K562 (cell line): ENCODE data around the gene NHLRC2. TPM values are rescaled to one million over a fixed set of nuclear protein-coding genes. Genes with fewer than 3 reads are reported as not detected.

Experiments
- ATAC-seq: fragments of 200-7000 bp; cut with Tn5 transposase; 3 replicates; pipeline ENCODE4 v1.9.1; 2020; ENCODE audit warnings: moderate library complexity
- BruUV-seq: library from RNA; stranded (reverse); fragments of 400-500 nt; replicated peaks from 2 replicates; lab custom pipeline; 2021; lab: Mats Ljungman, UMichigan
- CTCF ChIA-PET: fragments of 300-600 bp; formaldehyde crosslinking; extraction: SDS; loops from one replicate; lab custom pipeline; 2021; ENCODE audit warnings: low intra/inter-chr PET ratio; lab: Yijun Ruan, JAX
- POLR2A ChIA-PET: fragments of 300-600, 350-650 bp; sonication (Branson Sonifier 250); formaldehyde crosslinking; extraction: SDS; loops from one replicate; lab custom pipeline; 2021; ENCODE audit warnings: antibody characterized with exemption, inconsistent platforms; lab: Yijun Ruan, JAX
- DNase-seq, 4 experiments: peaks; one replicate each; pipeline versions ENCODE4 v3.0.0 to v3.0.0-alpha.2; 2011 to 2018; ENCODE audit warnings: low spot score in 3 of 4, mixed read lengths in 3 of 4; ENCODE audit errors: extremely low read depth in 1 of 4
- FAIRE-seq: peaks from 2 replicates; lab custom pipeline; 2011; peaks lifted over from hg19 to GRCh38; lab: Jason Lieb, UNC
- H2AFZ ChIP-seq: 2 replicates; pipeline ENCODE4 v1.6.0; 2011; ENCODE audit warnings: low read depth, low read length, control low read depth, inconsistent platforms
- H3K27ac ChIP-seq: fragments of 200-600 bp; 3 replicates; pipeline ENCODE4 v1.8.0; 2011; ENCODE audit warnings: low read depth, mild to moderate bottlenecking, control low read depth, inconsistent platforms, low read length, moderate library complexity, mixed read lengths; ENCODE audit errors: extremely low read depth
- H3K27me3 ChIP-seq, 2 experiments: fragments of 300-600 bp in 1 of 2; 2 replicates in 1 of 2; 3 replicates in 1 of 2; pipeline versions ENCODE4 v1.6.0 to v1.8.0; 2011; ENCODE audit warnings: inconsistent platforms in 2 of 2, low read length in 2 of 2, mild to moderate bottlenecking in 1 of 2, mixed read lengths in 1 of 2, moderate library complexity in 1 of 2; ENCODE audit not compliant: control insufficient read depth in 2 of 2, insufficient read depth in 2 of 2
- H3K36me3 ChIP-seq: fragments of 300-600 bp; 3 replicates; pipeline ENCODE4 v1.8.0; 2011; ENCODE audit warnings: mild to moderate bottlenecking, low read length, inconsistent platforms; ENCODE audit not compliant: control insufficient read depth, insufficient read depth
- H3K4me1 ChIP-seq, 2 experiments: fragments of 200-600 bp in 1 of 2; replicated peaks in 1 of 2; 2 replicates in 1 of 2; 3 replicates in 1 of 2; pipeline versions ENCODE4 v1.5.1 to v1.8.0; 2011; ENCODE audit warnings: inconsistent platforms in 2 of 2, low read length in 2 of 2, mild to moderate bottlenecking in 1 of 2, mixed read lengths in 1 of 2, moderate library complexity in 1 of 2; ENCODE audit not compliant: control insufficient read depth in 2 of 2, insufficient read depth in 2 of 2
- H3K4me2 ChIP-seq: 2 replicates; pipeline ENCODE4 v1.6.1; 2011; ENCODE audit warnings: low read length, control low read depth, inconsistent platforms, mixed read lengths; ENCODE audit not compliant: insufficient read depth
- H3K4me3 ChIP-seq: fragments of 200-600 bp; sonication (generic), shearing (Covaris generic); 2 replicates; pipeline ENCODE4 v1.5.1; 2016; ENCODE audit warnings: control low read depth, inconsistent platforms
- H3K79me2 ChIP-seq: fragments of 200-600 bp; 3 replicates; pipeline ENCODE4 v1.8.0; 2011; ENCODE audit warnings: low read length, inconsistent platforms; ENCODE audit not compliant: control insufficient read depth, insufficient read depth
- H3K9ac ChIP-seq, 2 experiments: 2 replicates each; pipeline versions ENCODE4 v1.6.0 to v1.6.1; 2011; ENCODE audit warnings: low read depth in 2 of 2, low read length in 2 of 2, control low read depth in 1 of 2, inconsistent platforms in 1 of 2, mild to moderate bottlenecking in 1 of 2, mixed read lengths in 1 of 2; ENCODE audit not compliant: insufficient read depth in 1 of 2
- H3K9me1 ChIP-seq: one replicate; pipeline ENCODE4 v1.6.0; 2011; ENCODE audit warnings: inconsistent platforms, mild to moderate bottlenecking, low read length, moderate library complexity; ENCODE audit not compliant: control insufficient read depth, insufficient read depth
- H3K9me3 ChIP-seq: replicated peaks from 2 replicates; pipeline ENCODE4 v1.5.1; 2011; ENCODE audit warnings: low read depth, low read length, inconsistent platforms; ENCODE audit not compliant: control insufficient read depth, insufficient read depth
- H4K20me1 ChIP-seq: replicated peaks from 2 replicates; pipeline ENCODE4 v1.6.1; 2011; ENCODE audit warnings: low read length, inconsistent platforms, mixed read lengths; ENCODE audit not compliant: control insufficient read depth, insufficient read depth
- BCOR ChIP-seq: fragments of 450-650 bp; IDR thresholded peaks from 2 replicates; pipeline ENCODE4 v1.6.1; 2016
- BRF1 ChIP-seq: IDR thresholded peaks from 3 replicates; pipeline ENCODE4 v1.6.1; 2011; ENCODE audit warnings: borderline replicate concordance, mild to moderate bottlenecking; ENCODE audit not compliant: insufficient read length; ENCODE audit errors: extremely low read depth
- CREBBP ChIP-seq: IDR thresholded peaks from one replicate; pipeline ENCODE4 v1.6.1; 2012; ENCODE audit warnings: low read depth, mild to moderate bottlenecking, control low read depth, inconsistent platforms, low read length
- FOS ChIP-seq: IDR thresholded peaks from 3 replicates; pipeline ENCODE4 v1.6.1; 2011; ENCODE audit not compliant: insufficient read length; ENCODE audit errors: extremely low read depth
- FOXO4 ChIP-seq: fragments of 450-650 bp; formaldehyde crosslinking; IDR thresholded peaks from 2 replicates; pipeline ENCODE4 v1.4.0; 2020; ENCODE audit warnings: mild to moderate bottlenecking, moderate library complexity
- KAT7 ChIP-seq: sonication (generic); formaldehyde crosslinking; IDR thresholded peaks from 2 replicates; pipeline ENCODE4 v1.8.0; 2022; ENCODE audit warnings: missing genetic modification reagents, mild to moderate bottlenecking, borderline replicate concordance
- LEF1 ChIP-seq: fragments of 450-650 bp; IDR thresholded peaks from 2 replicates; pipeline ENCODE4 v1.6.1; 2016; ENCODE audit warnings: mild to moderate bottlenecking
- MAFF ChIP-seq: IDR thresholded peaks from 2 replicates; pipeline ENCODE4 v1.6.1; 2012; ENCODE audit warnings: low read length, improper control_type of control experiment
- MAFK ChIP-seq: IDR thresholded peaks from 2 replicates; pipeline ENCODE4 v1.6.1; 2011; ENCODE audit warnings: low read length, improper control_type of control experiment
- NONO ChIP-seq, 2 experiments: fragments of 200-400 bp in 1 of 2; fragments of 450-650 bp in 1 of 2; formaldehyde crosslinking in 1 of 2; IDR thresholded peaks; 2 replicates each; pipeline ENCODE4 v1.6.1; 2017; ENCODE audit warnings: low read depth in 2 of 2, mild to moderate bottlenecking in 2 of 2, moderate library complexity in 2 of 2, low read length in 1 of 2
- SMAD1 ChIP-seq: fragments of 150-350 bp; IDR thresholded peaks from 2 replicates; pipeline ENCODE4 v1.6.1; 2014; ENCODE audit warnings: low read length, low read depth; ENCODE audit not compliant: partially characterized antibody
- TCF7 ChIP-seq: sonication (generic); IDR thresholded peaks from 2 replicates; pipeline ENCODE4 v1.6.1; 2016; ENCODE audit warnings: antibody characterized with exemption, borderline replicate concordance
- ZNF347 ChIP-seq: fragments of 450-650 bp; formaldehyde crosslinking; IDR thresholded peaks from 2 replicates; pipeline ENCODE4 v1.4.0; 2020; ENCODE audit warnings: low read depth, mild to moderate bottlenecking, moderate library complexity
- ZNF609 ChIP-seq: sonication (generic); formaldehyde crosslinking; IDR thresholded peaks from 2 replicates; pipeline ENCODE4 v1.8.1; 2023; ENCODE audit warnings: missing genetic modification reagents, mild to moderate bottlenecking, borderline replicate concordance
- WGBS: fragments of 100-300 bp; shearing (Covaris generic); methylation state at CpG from one replicate; pipeline ENCODE4 v1.1.6; 2016; ENCODE audit warnings: low coverage, mixed read lengths; ENCODE audit not compliant: insufficient coverage; ENCODE audit errors: missing lambda C conversion rate; 5-methylcytosine and 5-hydroxymethylcytosine counted together
- in situ Hi-C: fragments of 300-500 bp; cut with MboI; formaldehyde crosslinking; loops from 4 replicates; pipeline ENCODE4 v1.15.0; 2018; ENCODE audit warnings: inconsistent platforms, mixed read lengths
- intact Hi-C: fragments of 100-400 bp; cut with micrococcal nuclease; formaldehyde crosslinking; loops from 2 replicates; pipeline ENCODE4 v1.14.2; 2022
- polyA plus RNA-seq, 8 experiments: library from polyadenylated mRNA; depleted of rRNA in 4 of 8; stranded (reverse) in 5 of 8; unstranded in 3 of 8; fragments of >200 nt; fragmentation: Nextera tagmentation in 2 of 8; fragmentation: Illumina TruSeq in 1 of 8; extraction: Ambion mirVana in 2 of 8; extraction: Trizol in 1 of 8; gene quantifications; 2 replicates each; pipeline versions ENCODE4 v1.2.1 to v1.2.3, GENCODE V29; 2011 to 2014; ENCODE audit warnings: inconsistent platforms in 1 of 8, missing spikeins in 1 of 8
- total RNA-seq, 7 experiments: library from RNA; depleted of rRNA in 6 of 7; stranded (reverse); fragments of >200 nt in 6 of 7; fragmentation: Illumina TruSeq in 2 of 7; extraction: Trizol in 2 of 7; gene quantifications; 2 replicates each; pipeline versions ENCODE4 v1.2.1 to v1.2.3, GENCODE V29; 2011 to 2021; ENCODE audit warnings: low replicate concordance in 1 of 7

Gene NHLRC2
- total and polyA plus RNA-seq, 9 of the 15 experiments (the other 6 are each of a cell fraction or from before 2014, with no cell fraction given): 1.5 to 22.4 (median 10.3) TPM

GRCh38 chr10:113941140-113941539, 86.7 kb downstream of the NHLRC2 start:
- ChIA-PET POLR2A (no interaction called here), CTCF (no interaction called here)
- no peak overlapping the region for H3K9ac ChIP-seq
- no peaks in the 10 kb centered on the region for H3K36me3 ChIP-seq
- intact Hi-C loops (no loop called here), in situ Hi-C loops (no loop called here)
- peaks cover 2 to 10% of the 10 kb centered on the region in 2 experiments; a peak in 3 of 5 replicates for H3K27me3 ChIP-seq
- H3K4me2 ChIP-seq: no peak overlapping the region
- H3K9me1 ChIP-seq: no peaks in the 10 kb centered on the region
- BruUV-seq: no TSS peak
- DNase-seq: no peak
- no peaks in the 10 kb centered on the region for H3K4me1 ChIP-seq
- H3K9me3 ChIP-seq: no peaks in the 10 kb centered on the region
- ATAC-seq: no peak
- H4K20me1 ChIP-seq: no peaks in the 10 kb centered on the region
- no peak overlapping the region for H2AFZ ChIP-seq
- H3K27ac ChIP-seq: no peak overlapping the region
- 0% methylated on average over 4 of the region's 4 CpGs for WGBS
- no peak overlapping the region for H3K4me3 ChIP-seq
- H3K79me2 ChIP-seq: no peaks in the 10 kb centered on the region
- FAIRE-seq: no peak
- TF ChIP-seq NONO (IDR thresholded peaks at IDR 0.05; ENCODE audit: low read depth in 2 of 2, low read length in 1 of 2) (no peak), KAT7 (CRISPR knock-in tag) (no peak), MAFK (no peak), SMAD1 (no peak), ZNF609 (CRISPR knock-in tag) (no peak), BRF1 (no peak), BCOR (no peak), LEF1 (no peak), TCF7 (no peak), FOS (no peak), ZNF347 (CRISPR knock-in tag) (no peak), FOXO4 (CRISPR knock-in tag) (no peak), CREBBP (no peak), MAFF (no peak)
